GM21423 (cell line): Measurements from ENCODE around the gene CMTM7.
"Not testable (repeated sequence)": the region's sequence is repeated elsewhere in the genome, so short reads cannot be mapped to it uniquely, and the experiment has no call there.

Experiments
- ATAC-seq: cut with Tn5 transposase; IDR thresholded peaks from one replicate; pipeline ENCODE4 v1.9.1; 2021; ENCODE audit warnings: mild to moderate bottlenecking, moderate library complexity; ENCODE audit not compliant: unreplicated experiment

The CMTM7 gene

GRCh38 chr3:32456429-32457130 is 64.9 kb downstream of the CMTM7 start:
- no peak for ATAC-seq

GRCh38 chr3:32457971-32458471 is 66.4 kb downstream of the CMTM7 start:
- no peak for ATAC-seq

GRCh38 chr3:32459450-32459849 is 67.8 kb downstream of the CMTM7 start:
- ATAC-seq: no peak

- peak; percentile 90 for ATAC-seq
Measured at GRCh38 chr3:32460031-32460749, 68.5 kb downstream of the CMTM7 start.

GRCh38 chr3:32460817-32461496 is 69.3 kb downstream of the CMTM7 start:
- not testable (repeated sequence) for ATAC-seq

- not testable (repeated sequence) for ATAC-seq
Measured at GRCh38 chr3:32462191-32462986, 70.7 kb downstream of the CMTM7 start.

- not testable (repeated sequence) for ATAC-seq
Measured at GRCh38 chr3:32463415-32463814, 71.8 kb downstream of the CMTM7 start.

GRCh38 chr3:32464726-32465125 is 73.1 kb downstream of the CMTM7 start:
- not testable (repeated sequence) for ATAC-seq

GRCh38 chr3:32466808-32467207 is 75.2 kb downstream of the CMTM7 start:
- ATAC-seq: not testable (repeated sequence)

- peak; percentile 84 for ATAC-seq
Measured at GRCh38 chr3:32467333-32468070, 75.8 kb downstream of the CMTM7 start.

GRCh38 chr3:32469151-32469874 is 77.7 kb downstream of the CMTM7 start:
- ATAC-seq: no peak

GRCh38 chr3:32470362-32470761 is 78.7 kb downstream of the CMTM7 start:
- ATAC-seq: no peak

GRCh38 chr3:32471246-32471645 is 79.6 kb downstream of the CMTM7 start:
- ATAC-seq: no peak

GRCh38 chr3:32472151-32472550 is 80.5 kb downstream of the CMTM7 start:
- not testable (repeated sequence) for ATAC-seq

GRCh38 chr3:32474201-32474600 is 82.5 kb downstream of the CMTM7 start:
- no peak for ATAC-seq

- no peak for ATAC-seq
Measured at GRCh38 chr3:32480604-32481003, 89.0 kb downstream of the CMTM7 start.

- no peak for ATAC-seq
Measured at GRCh38 chr3:32481791-32482631, 90.4 kb downstream of the CMTM7 start.

GRCh38 chr3:32482693-32483092 is 91.0 kb downstream of the CMTM7 start:
- ATAC-seq: no peak

- no peak for ATAC-seq
Measured at GRCh38 chr3:32483772-32484171, 92.1 kb downstream of the CMTM7 start.
